Fibroblast of lung (primary cell): Measurements from ENCODE around the gene FMNL3.

Experiments used
- EZH2 ChIP-seq: IDR thresholded peaks from 2 replicates; pipeline ENCODE4 v1.5.1; 2012; ENCODE audit warnings: low read length, control low read depth, mild to moderate bottlenecking; ENCODE audit errors: missing control alignments
- TF ChIP-seq, protein P1 (sequence below), 2 donors: IDR thresholded peaks in 1 of 2; conservative IDR thresholded peaks in 1 of 2; 1 replicate in 1 of 2; 2 replicates in 1 of 2; pipeline ENCODE4 v1.5.1; 2011 to 2012; ENCODE audit warnings: low read length in 2 of 2, control low read depth in 1 of 2, inconsistent platforms in 1 of 2, low read depth in 1 of 2, mild to moderate bottlenecking in 1 of 2

DNA sequence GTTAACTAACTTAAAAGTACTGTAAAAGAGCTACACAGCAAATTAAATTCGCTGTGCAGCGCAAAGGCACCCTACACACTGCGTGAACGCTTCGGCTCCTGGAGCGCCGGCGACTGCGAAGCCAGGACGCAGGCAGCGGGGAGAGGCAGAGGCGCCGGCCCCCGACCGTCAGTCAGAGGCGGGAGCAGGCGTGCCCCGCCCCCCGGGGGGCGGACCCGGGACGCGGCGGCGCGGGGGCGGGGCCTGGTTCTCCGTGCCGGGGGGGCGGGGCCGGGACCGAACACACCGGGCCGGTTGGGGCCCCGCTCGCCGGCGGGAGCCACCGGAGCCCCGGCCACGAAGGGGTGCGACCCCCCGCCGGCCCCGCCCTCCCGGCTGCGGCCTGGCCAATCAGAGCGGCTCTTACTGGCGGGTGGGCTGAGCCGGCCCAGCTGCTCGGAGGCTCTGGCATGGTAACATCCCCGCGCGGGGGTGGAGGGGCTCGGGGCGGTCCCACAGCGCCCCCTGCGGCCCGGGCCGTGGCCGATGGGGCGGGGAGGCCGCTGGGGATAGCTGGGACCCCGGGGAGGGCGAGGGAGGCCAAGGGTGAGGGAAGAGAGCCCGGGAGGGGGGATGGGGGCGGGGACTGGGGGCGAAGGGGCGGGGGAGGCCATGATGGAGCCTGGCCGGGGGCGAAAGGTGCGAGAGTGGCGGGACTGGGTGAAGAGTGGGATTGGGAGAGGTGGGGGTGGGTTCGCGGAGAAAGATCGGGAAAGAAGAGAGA is 83.9 kb downstream of the FMNL3 start, which contains the start of gene PRPF40B:
- TF ChIP-seq, protein P1, sequence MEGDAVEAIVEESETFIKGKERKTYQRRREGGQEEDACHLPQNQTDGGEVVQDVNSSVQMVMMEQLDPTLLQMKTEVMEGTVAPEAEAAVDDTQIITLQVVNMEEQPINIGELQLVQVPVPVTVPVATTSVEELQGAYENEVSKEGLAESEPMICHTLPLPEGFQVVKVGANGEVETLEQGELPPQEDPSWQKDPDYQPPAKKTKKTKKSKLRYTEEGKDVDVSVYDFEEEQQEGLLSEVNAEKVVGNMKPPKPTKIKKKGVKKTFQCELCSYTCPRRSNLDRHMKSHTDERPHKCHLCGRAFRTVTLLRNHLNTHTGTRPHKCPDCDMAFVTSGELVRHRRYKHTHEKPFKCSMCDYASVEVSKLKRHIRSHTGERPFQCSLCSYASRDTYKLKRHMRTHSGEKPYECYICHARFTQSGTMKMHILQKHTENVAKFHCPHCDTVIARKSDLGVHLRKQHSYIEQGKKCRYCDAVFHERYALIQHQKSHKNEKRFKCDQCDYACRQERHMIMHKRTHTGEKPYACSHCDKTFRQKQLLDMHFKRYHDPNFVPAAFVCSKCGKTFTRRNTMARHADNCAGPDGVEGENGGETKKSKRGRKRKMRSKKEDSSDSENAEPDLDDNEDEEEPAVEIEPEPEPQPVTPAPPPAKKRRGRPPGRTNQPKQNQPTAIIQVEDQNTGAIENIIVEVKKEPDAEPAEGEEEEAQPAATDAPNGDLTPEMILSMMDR (conservative IDR thresholded peaks at IDR 0.05 in 1 of 2, IDR thresholded peaks at IDR 0.05 in 1 of 2; ENCODE audit: low read depth in 1 of 2, low read length in 2 of 2) = peak; percentile 2 to 30
- TF ChIP-seq EZH2 = no peak
